ENCODE measurements around the gene CBX4.

CBX4 gene

GRCh38 chr17:79809530-79810129 lies 29.6 kb downstream of the CBX4 start:
- TF ChIP-seq REST (IDR thresholded peaks at IDR 0.05; ENCODE audit: insufficient read depth in 1 of 2, low read depth in 2 of 2, low read length in 2 of 2) (no peak), SIN3A (IDR thresholded peaks at IDR 0.05; ENCODE audit: borderline replicate concordance, insufficient read depth, low read length) (no peak), POLR2AphosphoS5 (IDR thresholded peaks at IDR 0.05; ENCODE audit: low read depth, low read length) (no peak), FOXP2 (optimal IDR thresholded peaks at IDR 0.05; ENCODE audit: borderline replicate concordance, extremely low read depth, extremely low read length, insufficient read depth) (no peak), TAF1 (IDR thresholded peaks at IDR 0.05; ENCODE audit: borderline replicate concordance, insufficient read depth, low read length) (no peak)

- TF ChIP-seq SIN3A (IDR thresholded peaks at IDR 0.05; ENCODE audit: borderline replicate concordance, insufficient read depth, low read length) (no peak), POLR2AphosphoS5 (IDR thresholded peaks at IDR 0.05; ENCODE audit: low read depth, low read length) (no peak), FOXP2 (optimal IDR thresholded peaks at IDR 0.05; ENCODE audit: borderline replicate concordance, extremely low read depth, extremely low read length, insufficient read depth) (no peak), REST (IDR thresholded peaks at IDR 0.05; ENCODE audit: insufficient read depth in 1 of 2, low read depth in 2 of 2, low read length in 2 of 2) (no peak), TAF1 (IDR thresholded peaks at IDR 0.05; ENCODE audit: borderline replicate concordance, insufficient read depth, low read length) (no peak)
Observed at GRCh38 chr17:79808763-79809529, 30.3 kb downstream of the CBX4 start.

GRCh38 chr17:79806863-79807720 lies 32.1 kb downstream of the CBX4 start:
- TF ChIP-seq POLR2AphosphoS5 (IDR thresholded peaks at IDR 0.05; ENCODE audit: low read depth, low read length) (no peak), SIN3A (IDR thresholded peaks at IDR 0.05; ENCODE audit: borderline replicate concordance, insufficient read depth, low read length) (no peak), FOXP2 (optimal IDR thresholded peaks at IDR 0.05; ENCODE audit: borderline replicate concordance, extremely low read depth, extremely low read length, insufficient read depth) (no peak), REST (IDR thresholded peaks at IDR 0.05; ENCODE audit: insufficient read depth in 1 of 2, low read depth in 2 of 2, low read length in 2 of 2) (no peak), TAF1 (IDR thresholded peaks at IDR 0.05; ENCODE audit: borderline replicate concordance, insufficient read depth, low read length) (no peak)

- TF ChIP-seq REST (IDR thresholded peaks at IDR 0.05; ENCODE audit: insufficient read depth in 1 of 2, low read depth in 2 of 2, low read length in 2 of 2) (no peak), POLR2AphosphoS5 (IDR thresholded peaks at IDR 0.05; ENCODE audit: low read depth, low read length) (no peak), TAF1 (IDR thresholded peaks at IDR 0.05; ENCODE audit: borderline replicate concordance, insufficient read depth, low read length) (no peak), FOXP2 (optimal IDR thresholded peaks at IDR 0.05; ENCODE audit: borderline replicate concordance, extremely low read depth, extremely low read length, insufficient read depth) (no peak), SIN3A (IDR thresholded peaks at IDR 0.05; ENCODE audit: borderline replicate concordance, insufficient read depth, low read length) (no peak)
Observed at GRCh38 chr17:79806446-79806760, 32.8 kb downstream of the CBX4 start.
